ENCODE measurements around the gene OR10G7. TPM values are rescaled to one million over a fixed set of nuclear protein-coding genes. Genes with fewer than 3 reads are reported as not detected.
"Not testable (repeated sequence)": the region's sequence is repeated elsewhere in the genome, so short reads cannot be mapped to it uniquely, and the experiment has no call there.

OR10G7 gene
- total RNA-seq, 2 experiments from 2014 or later, result not detected

GRCh38 chr11:124050748-124051147, 9.6 kb upstream of the OR10G7 start:
- DNase-seq (no peak), ATAC-seq (peak; percentile 34)
- POLR2A ChIA-PET, result no interaction called here
- Mint-ChIP-seq H3K4me3 (no peak overlapping the region), H3K36me3 (ENCODE audit: low read depth) (no peaks in the 10 kb centered on the region), H3K27ac (no peak overlapping the region), H3K27me3 (peaks cover 12% of the 10 kb centered on the region), H3K4me1 (ENCODE audit: low read depth) (peaks cover 2% of the 10 kb centered on the region), H3K9me3 (no peaks in the 10 kb centered on the region)
- CTCF ChIA-PET, result no interaction called here
- intact Hi-C loops (cut with micrococcal nuclease), result no loop called here
- TF ChIP-seq CTCF (IDR thresholded peaks at IDR 0.05), result no peak

GRCh38 chr11:124043420-124043819, 2.3 kb upstream of the OR10G7 start:
- DNase-seq (no peak), ATAC-seq (no peak)
- intact Hi-C loops (cut with micrococcal nuclease), result no loop called here
- Mint-ChIP-seq H3K27ac (no peak overlapping the region), H3K4me3 (no peak overlapping the region), H3K4me1 (ENCODE audit: low read depth) (no peaks in the 10 kb centered on the region), H3K36me3 (ENCODE audit: low read depth) (no peaks in the 10 kb centered on the region), H3K9me3 (no peaks in the 10 kb centered on the region), H3K27me3 (peaks cover 5% of the 10 kb centered on the region)
- CTCF ChIA-PET, result no interaction called here
- TF ChIP-seq CTCF (IDR thresholded peaks at IDR 0.05), result no peak
- POLR2A ChIA-PET, result no interaction called here

- no peak for TF ChIP-seq CTCF (IDR thresholded peaks at IDR 0.05)
- Mint-ChIP-seq H3K27me3 (peaks cover 6% of the 10 kb centered on the region), H3K36me3 (ENCODE audit: low read depth) (no peaks in the 10 kb centered on the region), H3K9me3 (no peaks in the 10 kb centered on the region), H3K27ac (no peak overlapping the region), H3K4me1 (ENCODE audit: low read depth) (no peaks in the 10 kb centered on the region), H3K4me3 (no peak overlapping the region)
- ChIA-PET CTCF (no interaction called here), POLR2A (no interaction called here)
- intact Hi-C loops (cut with micrococcal nuclease), result no loop called here
- DNase-seq (no peak), ATAC-seq (no peak)
Measured at GRCh38 chr11:124039557-124039956, 1.6 kb downstream of the OR10G7 start.

- no peak for DNase-seq
- Mint-ChIP-seq H3K27me3 (peaks cover 6% of the 10 kb centered on the region), H3K9me3 (no peaks in the 10 kb centered on the region), H3K36me3 (ENCODE audit: low read depth) (no peaks in the 10 kb centered on the region), H3K27ac (no peak overlapping the region), H3K4me1 (ENCODE audit: low read depth) (no peaks in the 10 kb centered on the region), H3K4me3 (no peak overlapping the region)
- ChIA-PET POLR2A (no interaction called here), CTCF (no interaction called here)
- intact Hi-C loops (cut with micrococcal nuclease), result no loop called here
- no peak for ATAC-seq
- TF ChIP-seq CTCF (IDR thresholded peaks at IDR 0.05), result no peak
Measured at GRCh38 chr11:124036666-124037065, 4.5 kb downstream of the OR10G7 start.

- intact Hi-C loops (cut with micrococcal nuclease), result no loop called here
- Mint-ChIP-seq H3K36me3 (ENCODE audit: low read depth) (no peaks in the 10 kb centered on the region), H3K27me3 (no peaks in the 10 kb centered on the region), H3K27ac (no peak within 1 kb of the TSS), H3K4me3 (no peak within 1 kb of the TSS), H3K4me1 (ENCODE audit: low read depth) (no peaks in the 10 kb centered on the region), H3K9me3 (no peaks in the 10 kb centered on the region)
- no peak for TF ChIP-seq CTCF (IDR thresholded peaks at IDR 0.05)
- ChIA-PET POLR2A (no interaction called here), CTCF (no interaction called here)
- ATAC-seq (no peak), DNase-seq (no peak)
Measured at GRCh38 chr11:124026498-124026897, 14.6 kb downstream of the OR10G7 start, which contains the start of gene OR10G8. OR10G8 (plus strand) TSS chr11:124026798; CDS start chr11:124029623, 2,825 bp downstream.

- not testable (repeated sequence) for H3K27me3 Mint-ChIP-seq, ATAC-seq
Measured at GRCh38 chr11:124015837-124016236, 25.3 kb downstream of the OR10G7 start.

More at GRCh38 chr11:124015837-124016236, 25.3 kb downstream of the OR10G7 start:
- intact Hi-C loops (cut with micrococcal nuclease); DNase-seq; H3K4me1 Mint-ChIP-seq (ENCODE audit: low read depth); POLR2A ChIA-PET; CTCF ChIA-PET; H3K4me3 Mint-ChIP-seq; H3K27ac Mint-ChIP-seq; H3K36me3 Mint-ChIP-seq (ENCODE audit: low read depth); H3K9me3 Mint-ChIP-seq: not testable (repeated sequence)

All from activated CD8-positive, alpha-beta T cell treated with anti-CD3 and anti-CD28 coated beads for 36 hours (primary cell).